Upper lobe of left lung (tissue), 6 donors: Measurements from ENCODE around the gene DIAPH1. TPM values are rescaled to one million over a fixed set of nuclear protein-coding genes. Genes with fewer than 3 reads are reported as not detected.

Source experiments
- ATAC-seq, 2 donors: fragments of 200-7000 bp; cut with Tn5 transposase; one replicate each; pipeline ENCODE4 v1.9.1; 2022; ENCODE audit warnings: mild to moderate bottlenecking in 2 of 2, moderate library complexity in 2 of 2; ENCODE audit not compliant: low FRiP score in 2 of 2
- DNase-seq, 2 donors: peaks; one replicate each; pipeline ENCODE4 v3.0.0-alpha.2; 2019 to 2020
- H3K27ac ChIP-seq, 4 donors: fragments of 200-600 bp; sonication (generic); one replicate each; pipeline ENCODE4 v1.5.1; 2016 to 2019
- H3K27me3 ChIP-seq, 4 donors: fragments of 200-600 bp; sonication (generic); one replicate each; pipeline ENCODE4 v1.5.1; 2017 to 2019
- H3K36me3 ChIP-seq, 4 donors: fragments of 200-600 bp; sonication (generic); one replicate each; pipeline ENCODE4 v1.5.1; 2016 to 2019
- H3K4me1 ChIP-seq, 4 donors: fragments of 200-600 bp; sonication (generic); one replicate each; pipeline ENCODE4 v1.5.1; 2018 to 2019
- H3K4me3 ChIP-seq, 4 donors: fragments of 200-600 bp; sonication (generic); one replicate each; pipeline ENCODE4 v1.5.1; 2017 to 2019; ENCODE audit warnings: mild to moderate bottlenecking in 2 of 4, moderate library complexity in 1 of 4
- H3K9me3 ChIP-seq, 4 donors: fragments of 200-600 bp; sonication (generic); one replicate each; pipeline ENCODE4 v1.5.1; 2018 to 2019
- EP300 ChIP-seq, 4 donors: sonication (generic); formaldehyde crosslinking; IDR thresholded peaks; one replicate each; pipeline ENCODE4 v1.5.1; 2017; ENCODE audit warnings: antibody characterized with exemption in 4 of 4, control low read depth in 2 of 4
- POLR2A ChIP-seq, 4 donors: fragments of 450-650 bp; IDR thresholded peaks; one replicate each; pipeline ENCODE4 v1.5.1; 2016 to 2017; ENCODE audit warnings: antibody characterized with exemption in 4 of 4, mild to moderate bottlenecking in 2 of 4
- POLR2AphosphoS5 ChIP-seq, 2 donors: sonication (generic); formaldehyde crosslinking; IDR thresholded peaks; one replicate each; pipeline ENCODE4 v1.5.1; 2017; ENCODE audit warnings: antibody characterized with exemption in 2 of 2
- WGBS, 2 donors: methylation state at CpG; one replicate each; pipeline ENCODE4 v1.1.5; 2017 to 2018; 5-methylcytosine and 5-hydroxymethylcytosine counted together
- total RNA-seq, 6 donors: library from RNA; depleted of rRNA in 4 of 6; stranded (reverse); fragments of >200 nt in 4 of 6; gene quantifications; one replicate each; pipeline versions ENCODE4 v1.1.0 to v1.2.1, GENCODE V29; 2016 to 2021
- TF ChIP-seq, protein P1 (sequence below), 6 experiments: fragments of 450-650 bp in 4 of 6; fragments of 200-600 bp in 2 of 6; sonication (generic) in 2 of 6; IDR thresholded peaks; one replicate each; pipeline ENCODE4 v1.5.1; 2016 to 2019; ENCODE audit warnings: antibody characterized with exemption in 6 of 6
- donor health status: DM: no; HTN: no; CAD: no; lungs with moderate emphysema.
- donor health status: DM: no; HTN: yes; CAD: no; lungs with severe emphysema.

DIAPH1 gene
- total RNA-seq, 6 donors from 2014 or later, result 96.4 to 175 (median 133) TPM

DNA sequence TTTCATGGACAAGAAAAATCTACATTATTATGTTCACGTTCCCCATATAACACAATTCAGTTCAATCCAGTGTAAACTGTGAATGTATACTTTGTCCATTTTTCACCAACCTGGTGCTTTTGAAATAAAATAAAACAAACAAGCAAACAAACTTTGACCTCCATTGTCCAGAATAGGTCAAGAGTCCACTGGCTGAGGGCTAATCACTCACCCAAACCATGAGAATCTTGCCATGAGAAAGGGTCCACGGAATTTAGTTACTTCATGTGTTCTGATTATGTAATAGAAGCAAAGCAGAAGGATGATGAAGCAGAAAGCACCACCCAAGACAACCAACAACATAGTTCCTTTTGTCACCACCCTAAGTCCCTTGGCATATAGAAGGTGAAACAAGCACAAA, 28.7 kb downstream of the DIAPH1 start:
- ATAC-seq, result peak in 1 of 2 donors; percentile 44
- TF ChIP-seq POLR2AphosphoS5 (IDR thresholded peaks at IDR 0.05) (no peak), POLR2A (IDR thresholded peaks at IDR 0.05) (no peak), EP300 (IDR thresholded peaks at IDR 0.05) (no peak)
- TF ChIP-seq, protein P1, sequence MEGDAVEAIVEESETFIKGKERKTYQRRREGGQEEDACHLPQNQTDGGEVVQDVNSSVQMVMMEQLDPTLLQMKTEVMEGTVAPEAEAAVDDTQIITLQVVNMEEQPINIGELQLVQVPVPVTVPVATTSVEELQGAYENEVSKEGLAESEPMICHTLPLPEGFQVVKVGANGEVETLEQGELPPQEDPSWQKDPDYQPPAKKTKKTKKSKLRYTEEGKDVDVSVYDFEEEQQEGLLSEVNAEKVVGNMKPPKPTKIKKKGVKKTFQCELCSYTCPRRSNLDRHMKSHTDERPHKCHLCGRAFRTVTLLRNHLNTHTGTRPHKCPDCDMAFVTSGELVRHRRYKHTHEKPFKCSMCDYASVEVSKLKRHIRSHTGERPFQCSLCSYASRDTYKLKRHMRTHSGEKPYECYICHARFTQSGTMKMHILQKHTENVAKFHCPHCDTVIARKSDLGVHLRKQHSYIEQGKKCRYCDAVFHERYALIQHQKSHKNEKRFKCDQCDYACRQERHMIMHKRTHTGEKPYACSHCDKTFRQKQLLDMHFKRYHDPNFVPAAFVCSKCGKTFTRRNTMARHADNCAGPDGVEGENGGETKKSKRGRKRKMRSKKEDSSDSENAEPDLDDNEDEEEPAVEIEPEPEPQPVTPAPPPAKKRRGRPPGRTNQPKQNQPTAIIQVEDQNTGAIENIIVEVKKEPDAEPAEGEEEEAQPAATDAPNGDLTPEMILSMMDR (IDR thresholded peaks at IDR 0.05), result no peak

DNA sequence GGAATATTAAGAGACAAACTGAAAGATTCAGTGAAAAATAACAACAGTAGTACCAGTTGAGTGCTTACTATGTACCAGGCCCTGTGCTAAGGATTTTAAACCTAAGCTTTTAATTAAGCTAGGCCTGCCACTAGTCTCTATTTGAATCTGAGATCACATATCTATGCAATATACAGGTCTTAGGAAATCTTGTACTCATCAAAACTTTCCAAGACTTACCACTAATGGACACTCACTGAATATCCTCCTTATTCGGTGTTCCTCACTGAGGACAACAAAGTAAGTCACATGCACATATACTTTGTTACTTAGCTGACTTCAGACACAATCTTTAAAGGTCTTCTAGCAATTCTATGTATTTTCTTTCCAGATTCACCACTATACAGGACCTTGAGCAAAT, 32.6 kb downstream of the DIAPH1 start:
- H3K4me3 ChIP-seq, result no peak overlapping the region
- H3K27ac ChIP-seq, result no peak overlapping the region
- no peaks in the 10 kb centered on the region for H3K4me1 ChIP-seq
- TF ChIP-seq POLR2AphosphoS5 (IDR thresholded peaks at IDR 0.05) (no peak), EP300 (IDR thresholded peaks at IDR 0.05) (no peak)
- WGBS, 2 donors, result 83 to 88% methylated on average over 1 of the region's 1 CpG
- DNase-seq (no peak), ATAC-seq (no peak)
- no peaks in the 10 kb centered on the region for H3K27me3 ChIP-seq
- H3K9me3 ChIP-seq, result no peaks in the 10 kb centered on the region
- H3K36me3 ChIP-seq, result peaks cover 34 to 56% (median 46%) of the 10 kb centered on the region in 4 donors

More for the DNA sequence above, 28.7 kb downstream of the DIAPH1 start:
- Histone ChIP-seq H3K4me3 (no peak overlapping the region), H3K9me3 (no peaks in the 10 kb centered on the region), H3K27ac (peak overlapping the region in 1 of 4 donors; percentile 26), H3K36me3 (peaks cover 11 to 31% (median 17%) of the 10 kb centered on the region in 4 donors), H3K27me3 (no peaks in the 10 kb centered on the region), H3K4me1 (peaks cover 0 to 10% (median 7%) of the 10 kb centered on the region in 4 donors)
- DNase-seq, result no peak
- WGBS, 2 donors, result 64 to 72% methylated on average over 2 of the region's 2 CpGs

DNA sequence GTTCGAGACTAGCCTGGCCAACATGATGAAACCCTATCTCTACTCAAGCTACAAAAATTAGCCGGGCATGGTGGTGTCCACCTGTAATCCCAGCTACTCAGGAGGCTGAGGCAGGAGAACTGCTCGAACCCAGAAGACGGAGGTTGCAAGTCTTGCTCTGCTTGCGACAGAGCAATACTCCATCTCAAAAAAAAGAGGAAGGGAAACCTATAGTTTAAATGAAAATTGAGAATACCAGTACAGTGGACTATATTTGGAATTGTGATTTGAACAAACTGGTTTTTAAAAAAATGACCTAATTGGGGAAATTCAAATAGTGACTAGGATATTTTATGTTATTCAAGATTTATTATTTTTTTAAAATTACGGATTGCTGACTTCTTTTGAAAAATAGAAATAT, 33.2 kb downstream of the DIAPH1 start:
- ATAC-seq (no peak), DNase-seq (no peak)
- H3K4me3 ChIP-seq, result no peak overlapping the region
- H3K27ac ChIP-seq, result no peak overlapping the region
- WGBS, 2 donors, result 82 to 87% methylated on average over 6 of the region's 6 CpGs
- no peaks in the 10 kb centered on the region for H3K4me1 ChIP-seq
- H3K27me3 ChIP-seq, result no peaks in the 10 kb centered on the region
- no peaks in the 10 kb centered on the region for H3K9me3 ChIP-seq
- H3K36me3 ChIP-seq, result peaks cover 34 to 63% (median 51%) of the 10 kb centered on the region in 4 donors
- no peak for TF ChIP-seq EP300 (IDR thresholded peaks at IDR 0.05)
- TF ChIP-seq, protein P1 (IDR thresholded peaks at IDR 0.05), result no peak

DNA sequence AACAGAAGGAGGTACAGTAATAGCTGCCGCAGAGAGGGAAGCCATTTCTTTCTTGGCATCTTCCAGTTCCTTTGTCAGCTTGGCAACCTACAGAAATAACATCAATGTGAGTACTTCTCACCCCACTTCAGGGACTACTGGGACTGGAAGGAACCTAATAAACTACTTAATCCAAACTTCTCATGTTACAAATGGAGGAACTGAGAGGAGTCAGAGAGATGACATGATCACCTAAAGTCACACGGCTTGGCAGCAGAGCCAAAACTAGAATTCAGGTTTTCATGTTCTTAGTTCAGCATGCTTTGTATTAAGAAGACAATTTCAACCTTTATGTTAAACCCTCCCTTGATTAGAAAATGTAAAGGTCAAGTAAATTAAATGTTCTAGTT, 44.7 kb downstream of the DIAPH1 start:
- H3K36me3 ChIP-seq, result peaks cover 50 to 98% (median 84%) of the 10 kb centered on the region in 4 donors
- H3K27ac ChIP-seq, result no peak overlapping the region
- WGBS, 2 donors, result 65 to 93% methylated on average over 2 of the region's 2 CpGs
- no peak for DNase-seq
- no peaks in the 10 kb centered on the region for H3K4me1 ChIP-seq
- TF ChIP-seq POLR2AphosphoS5 (IDR thresholded peaks at IDR 0.05) (no peak), EP300 (IDR thresholded peaks at IDR 0.05) (no peak), POLR2A (IDR thresholded peaks at IDR 0.05) (no peak)
- TF ChIP-seq, protein P1 (IDR thresholded peaks at IDR 0.05), result no peak
- H3K27me3 ChIP-seq, result no peaks in the 10 kb centered on the region
- no peaks in the 10 kb centered on the region for H3K9me3 ChIP-seq
- no peak overlapping the region for H3K4me3 ChIP-seq
- no peak for ATAC-seq

DNA sequence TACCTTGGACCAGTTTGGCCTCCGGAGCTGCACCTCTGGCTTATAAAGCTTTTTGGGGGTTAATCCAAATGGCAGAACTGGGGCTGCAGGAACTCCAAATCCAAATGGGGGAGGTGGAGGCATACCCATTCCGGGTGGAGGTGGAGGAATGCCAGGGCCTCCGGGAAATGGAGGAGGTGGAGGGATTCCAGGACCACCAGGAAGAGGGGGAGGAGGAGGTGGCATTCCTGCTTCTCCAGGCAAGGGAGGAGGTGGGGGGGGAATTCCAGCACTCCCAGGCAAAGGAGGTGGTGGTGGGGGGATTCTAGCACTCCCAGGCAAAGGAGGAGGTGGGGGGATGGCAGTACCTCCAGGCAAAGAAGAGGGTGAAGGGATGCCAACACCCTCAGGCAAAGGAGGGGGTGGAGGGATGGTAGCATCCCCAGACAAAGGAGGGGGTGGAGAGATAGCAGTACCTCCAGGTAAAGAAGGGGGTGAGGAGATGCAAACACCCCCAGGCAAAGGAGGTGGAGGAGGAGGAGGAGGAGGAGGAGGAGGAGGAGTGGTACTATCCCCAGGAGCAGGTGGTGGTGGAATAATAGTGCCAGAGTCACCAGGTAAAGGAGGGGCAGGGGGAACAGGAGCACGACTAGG, 45.2 kb downstream of the DIAPH1 start:
- 75 to 78% methylated on average over 4 of the region's 4 CpGs for WGBS, 2 donors
- ATAC-seq (no peak), DNase-seq (no peak)
- no peak overlapping the region for H3K4me3 ChIP-seq
- H3K27ac ChIP-seq, result no peak overlapping the region
- TF ChIP-seq POLR2AphosphoS5 (IDR thresholded peaks at IDR 0.05), result no peak
- TF ChIP-seq, protein P1 (IDR thresholded peaks at IDR 0.05), result no peak
- TF ChIP-seq EP300 (IDR thresholded peaks at IDR 0.05), result no peak
- no peak for TF ChIP-seq POLR2A (IDR thresholded peaks at IDR 0.05)
- H3K36me3 ChIP-seq, result peaks cover 52 to 97% (median 81%) of the 10 kb centered on the region in 4 donors
- H3K9me3 ChIP-seq, result no peaks in the 10 kb centered on the region
- no peaks in the 10 kb centered on the region for H3K4me1 ChIP-seq
- no peaks in the 10 kb centered on the region for H3K27me3 ChIP-seq
